Endothelial cell of umbilical vein (primary cell): Measurements from ENCODE around the gene DRAP1. TPM values are rescaled to one million over a fixed set of nuclear protein-coding genes. Genes with fewer than 3 reads are reported as not detected.
A peak's percentile ranks its signal among the peaks of the same experiment; 100 is the strongest.

ENCODE experiments used
- BruUV-seq: library from RNA; stranded (reverse); fragments of 400-500 nt; replicated peaks from 2 replicates; lab custom pipeline; 2021; lab: Mats Ljungman, UMichigan
- CTCF ChIA-PET: fragments of 300-600, 350-600 bp; sonication (Branson Sonifier 250); formaldehyde crosslinking; loops from one replicate; lab custom pipeline; 2021; ENCODE audit warnings: antibody characterized with exemption, inconsistent platforms; lab: Charles Lee
- POLR2A ChIA-PET: fragments of 300-600, 350-600 bp; sonication (Branson Sonifier 250); formaldehyde crosslinking; loops from one replicate; lab custom pipeline; 2021; ENCODE audit warnings: antibody characterized with exemption, inconsistent platforms; lab: Charles Lee
- DNase-seq: peaks from one replicate; pipeline ENCODE4 v3.0.0-alpha.2; 2011; ENCODE audit warnings: low read depth, low spot score
- FAIRE-seq: peaks from 2 replicates; lab custom pipeline; 2011; peaks lifted over from hg19 to GRCh38; lab: Jason Lieb, UNC
- H2AFZ ChIP-seq: 2 replicates; pipeline ENCODE4 v1.6.0; 2012; ENCODE audit warnings: low read depth, low read length, control low read depth, inconsistent platforms
- H3K27ac ChIP-seq: 2 replicates; pipeline ENCODE4 v1.5.1; 2011; ENCODE audit warnings: low read depth, mild to moderate bottlenecking, control low read depth, low read length, moderate library complexity; ENCODE audit not compliant: insufficient read depth
- H3K27me3 ChIP-seq, 2 experiments: 2 replicates each; pipeline versions ENCODE4 v1.6.0 to v1.6.1; 2011; ENCODE audit warnings: low read length in 2 of 2, mixed read lengths in 1 of 2; ENCODE audit not compliant: control insufficient read depth in 2 of 2, insufficient read depth in 2 of 2
- H3K36me3 ChIP-seq, 2 experiments: 2 replicates in 1 of 2; 3 replicates in 1 of 2; pipeline ENCODE4 v1.5.1; 2011; ENCODE audit warnings: low read length in 2 of 2, mild to moderate bottlenecking in 1 of 2, moderate library complexity in 1 of 2; ENCODE audit not compliant: control insufficient read depth in 2 of 2, insufficient read depth in 2 of 2; ENCODE audit errors: extremely low read depth in 1 of 2
- H3K4me1 ChIP-seq: 3 replicates; pipeline ENCODE4 v1.5.1; 2011; ENCODE audit warnings: mild to moderate bottlenecking, low read length; ENCODE audit not compliant: control insufficient read depth, insufficient read depth; ENCODE audit errors: extremely low read depth
- H3K4me2 ChIP-seq: 2 replicates; pipeline ENCODE4 v1.6.1; 2011; ENCODE audit warnings: low read length, control low read depth, mixed read lengths; ENCODE audit not compliant: insufficient read depth
- H3K4me3 ChIP-seq, 3 experiments: fragments of 200-600 bp in 1 of 3; sonication (generic), shearing (Covaris generic) in 1 of 3; replicated peaks in 1 of 3; 2 replicates each; pipeline ENCODE4 v1.5.1; 2011 to 2016; ENCODE audit warnings: control low read depth in 3 of 3, low read length in 3 of 3, mild to moderate bottlenecking in 2 of 3, inconsistent platforms in 1 of 3, low read depth in 1 of 3, moderate library complexity in 1 of 3; ENCODE audit not compliant: insufficient read depth in 1 of 3
- H3K79me2 ChIP-seq: 2 replicates; pipeline ENCODE4 v1.6.0; 2012; ENCODE audit warnings: low read length, inconsistent platforms; ENCODE audit not compliant: control insufficient read depth, insufficient read depth
- H3K9ac ChIP-seq: replicated peaks from 2 replicates; pipeline ENCODE3; 2011; ENCODE audit warnings: low read length, control low read depth; ENCODE audit not compliant: insufficient read depth; ENCODE audit errors: extremely low read depth
- H3K9me1 ChIP-seq: replicated peaks from 3 replicates; pipeline ENCODE4 v1.6.0; 2011; ENCODE audit warnings: mild to moderate bottlenecking, low read length; ENCODE audit not compliant: control insufficient read depth, insufficient read depth; ENCODE audit errors: extremely low read depth
- H3K9me3 ChIP-seq: replicated peaks from 2 replicates; pipeline ENCODE4 v1.5.1; 2012; ENCODE audit warnings: low read length, inconsistent platforms; ENCODE audit not compliant: control insufficient read depth, insufficient read depth
- H4K20me1 ChIP-seq: replicated peaks from 2 replicates; pipeline ENCODE3; 2011; ENCODE audit warnings: mild to moderate bottlenecking, low read length; ENCODE audit not compliant: control insufficient read depth, insufficient read depth; ENCODE audit errors: extremely low read depth
- FOS ChIP-seq: IDR thresholded peaks from 2 replicates; pipeline ENCODE4 v1.6.1; 2011; ENCODE audit warnings: mild to moderate bottlenecking, low read length, moderate library complexity, borderline replicate concordance; ENCODE audit not compliant: insufficient read depth
- POLR2A ChIP-seq: IDR thresholded peaks from 2 replicates; pipeline ENCODE4 v1.6.1; 2012; ENCODE audit warnings: low read depth, mild to moderate bottlenecking, control low read depth, low read length
- POLR2AphosphoS5 ChIP-seq: IDR thresholded peaks from 2 replicates; pipeline ENCODE4 v1.6.1; 2012; ENCODE audit warnings: low read depth, mild to moderate bottlenecking, control low read depth, low read length, moderate library complexity; ENCODE audit not compliant: insufficient read depth
- dilution Hi-C: fragments of 300-500 bp; cut with MboI; formaldehyde crosslinking; loops from one replicate; pipeline ENCODE4 v1.15.0; 2019; ENCODE audit warnings: low sequenced_read_pairs; ENCODE audit not compliant: extremely low pct_ligation_motif_present
- intact Hi-C: fragments of 100-400 bp; cut with micrococcal nuclease; formaldehyde crosslinking; loops from one replicate; pipeline ENCODE4 v1.10.0; 2022
- polyA plus RNA-seq, 4 experiments: library from polyadenylated mRNA; depleted of rRNA in 3 of 4; stranded (reverse) in 3 of 4; unstranded in 1 of 4; fragments of >200 nt; gene quantifications; 2 replicates each; pipeline versions ENCODE4 v1.2.1 to v1.2.3, GENCODE V29; 2011 to 2012; ENCODE audit warnings: missing spikeins in 1 of 4
- total RNA-seq: library from RNA; stranded (reverse); gene quantifications from 2 replicates; pipeline ENCODE4 v1.2.3, GENCODE V29; 2021
- TF ChIP-seq, protein P1 (sequence below), 2 donors: IDR thresholded peaks; 1 replicate in 1 of 2; 2 replicates in 1 of 2; pipeline ENCODE4 v1.5.1; 2011; ENCODE audit warnings: low read length in 2 of 2, mild to moderate bottlenecking in 2 of 2, moderate library complexity in 2 of 2, control low read depth in 1 of 2, inconsistent platforms in 1 of 2, low read depth in 1 of 2; ENCODE audit not compliant: insufficient read depth in 1 of 2; ENCODE audit errors: extremely low read depth in 1 of 2

Gene DRAP1
- total and polyA plus RNA-seq, 2 donors (not counting 3 experiments of a cell fraction or from before 2014, with no cell fraction given): 74.9 to 114 TPM

DNA sequence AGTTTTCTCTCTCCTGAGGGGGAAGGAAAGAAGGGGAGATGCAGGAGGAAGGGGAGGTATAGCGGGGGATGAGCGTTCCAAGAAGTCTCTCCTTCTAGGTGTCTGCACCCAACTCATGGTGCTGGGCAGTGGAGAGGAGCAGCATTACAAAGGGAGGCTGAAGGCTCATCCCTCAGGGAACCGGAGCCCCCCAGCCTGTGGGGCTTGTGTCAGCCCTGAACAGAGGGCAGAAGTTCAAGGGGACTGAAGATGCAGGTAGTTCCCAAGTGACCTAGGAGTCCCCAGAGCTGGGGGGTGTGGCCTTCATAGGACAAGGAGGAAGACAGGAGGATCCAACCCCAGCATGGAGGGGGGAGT is 2.2 kb upstream of the DRAP1 start:
- Histone ChIP-seq H3K27ac (peak overlapping the region; percentile 92), H3K9ac (no peak overlapping the region), H3K4me2 (peak overlapping the region; percentile 69), H3K4me3 (peak overlapping the region in 1 of 3 experiments; percentile 5), H3K79me2 (peaks cover 37% of the 10 kb centered on the region), H3K27me3 (no peaks in the 10 kb centered on the region), H3K36me3 (peaks cover 0 to 2% of the 10 kb centered on the region in 2 experiments), H3K4me1 (peaks cover 61% of the 10 kb centered on the region), H4K20me1 (no peaks in the 10 kb centered on the region), H3K9me3 (no peaks in the 10 kb centered on the region), H2AFZ (no peak overlapping the region), H3K9me1 (no peaks in the 10 kb centered on the region)
- ChIA-PET CTCF (interaction anchor here (4.9 kb wide), 1 partner anchor 27 kb away, joined by 73 read pairs; the partner anchor contains the start of genes CCDC85B and FIBP), POLR2A (interaction anchor here (1.5 to 2.1 kb wide), 3 partner anchors 17 to 26 kb away, joined by 6 to 17 read pairs (median 7); partner anchors contain the start of genes CCDC85B and FOSL1)
- no peak for DNase-seq
- dilution Hi-C loops: no loop called here
- BruUV-seq: no TSS peak
- FAIRE-seq: no peak
- intact Hi-C loops: loop anchor here (5.0 kb wide), 1 partner anchor 135 kb away; the partner anchor contains the start of gene SF3B2
- TF ChIP-seq POLR2A: peak; percentile 12
- no peak for TF ChIP-seq FOS
- TF ChIP-seq, protein P1, sequence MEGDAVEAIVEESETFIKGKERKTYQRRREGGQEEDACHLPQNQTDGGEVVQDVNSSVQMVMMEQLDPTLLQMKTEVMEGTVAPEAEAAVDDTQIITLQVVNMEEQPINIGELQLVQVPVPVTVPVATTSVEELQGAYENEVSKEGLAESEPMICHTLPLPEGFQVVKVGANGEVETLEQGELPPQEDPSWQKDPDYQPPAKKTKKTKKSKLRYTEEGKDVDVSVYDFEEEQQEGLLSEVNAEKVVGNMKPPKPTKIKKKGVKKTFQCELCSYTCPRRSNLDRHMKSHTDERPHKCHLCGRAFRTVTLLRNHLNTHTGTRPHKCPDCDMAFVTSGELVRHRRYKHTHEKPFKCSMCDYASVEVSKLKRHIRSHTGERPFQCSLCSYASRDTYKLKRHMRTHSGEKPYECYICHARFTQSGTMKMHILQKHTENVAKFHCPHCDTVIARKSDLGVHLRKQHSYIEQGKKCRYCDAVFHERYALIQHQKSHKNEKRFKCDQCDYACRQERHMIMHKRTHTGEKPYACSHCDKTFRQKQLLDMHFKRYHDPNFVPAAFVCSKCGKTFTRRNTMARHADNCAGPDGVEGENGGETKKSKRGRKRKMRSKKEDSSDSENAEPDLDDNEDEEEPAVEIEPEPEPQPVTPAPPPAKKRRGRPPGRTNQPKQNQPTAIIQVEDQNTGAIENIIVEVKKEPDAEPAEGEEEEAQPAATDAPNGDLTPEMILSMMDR (IDR thresholded peaks at IDR 0.05; ENCODE audit: extremely low read depth in 1 of 2, insufficient read depth in 1 of 2, low read depth in 1 of 2, low read length in 2 of 2): no peak
- TF ChIP-seq POLR2AphosphoS5: no peak
